Ramos (cell line): ENCODE results near the gene PPP1CC.
"Not testable (repeated sequence)": the region's sequence is repeated elsewhere in the genome, so short reads cannot be mapped to it uniquely, and the experiment has no call there.

Source experiments
- in situ Hi-C: fragments of 300-500 bp; cut with MboI; formaldehyde crosslinking; loops from one replicate; pipeline ENCODE4 v1.14.3; 2022; ENCODE audit warnings: low sequenced_read_pairs; ENCODE audit not compliant: unreplicated experiment

PPP1CC gene

DNA sequence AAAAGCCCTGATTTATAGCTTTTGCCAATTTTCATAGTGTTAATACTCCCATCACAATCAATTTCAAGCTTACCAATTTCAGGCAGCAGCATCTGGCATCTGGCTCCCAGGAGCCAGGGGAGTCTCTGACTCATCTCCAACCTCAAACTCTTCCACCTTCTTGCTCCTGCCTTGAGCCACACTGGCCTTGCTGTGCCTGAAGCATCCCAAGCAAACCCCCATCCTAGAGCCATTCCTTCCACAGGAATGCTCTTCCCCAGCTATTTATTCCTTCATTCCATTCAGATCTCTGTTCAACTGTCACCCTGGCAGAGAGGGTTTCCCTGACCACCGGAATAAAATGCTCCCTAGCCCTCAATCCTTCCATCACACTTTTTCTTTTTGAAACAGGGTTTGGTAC lies 13.9 kb upstream of the PPP1CC start:
- in situ Hi-C loops, result no loop called here

DNA sequence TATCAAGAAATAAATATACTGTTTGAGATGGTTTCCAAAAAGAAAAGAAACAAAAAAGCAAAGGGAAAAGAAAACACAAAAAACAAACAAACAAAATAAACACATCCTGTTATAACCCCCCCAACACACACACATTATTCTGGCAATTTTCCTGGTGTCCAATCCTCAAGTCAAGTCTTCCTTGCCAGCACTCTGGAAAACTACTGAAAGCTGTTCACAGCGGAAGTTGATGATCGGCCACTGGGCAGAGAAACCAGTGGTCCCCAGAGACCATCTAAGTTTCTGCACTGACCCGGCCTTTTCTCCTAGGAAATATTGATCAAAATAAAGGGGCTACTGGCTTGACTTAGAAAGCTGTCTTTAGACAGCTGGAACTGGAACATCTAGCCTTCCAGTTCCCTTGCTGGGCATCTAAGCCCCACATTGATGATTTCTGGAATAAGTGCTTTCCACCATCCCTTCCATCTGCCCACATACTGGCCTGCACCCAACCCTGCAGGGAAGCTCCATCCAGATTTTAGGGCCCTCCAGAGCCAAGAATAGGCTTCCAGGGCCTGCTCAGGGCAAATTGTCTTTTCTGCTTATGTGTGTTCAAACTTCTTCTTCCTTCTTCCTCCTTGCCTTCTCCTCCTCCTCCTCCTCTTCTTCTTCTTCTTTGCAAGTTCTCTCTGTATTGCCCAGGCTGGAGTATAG lies 11.6 kb upstream of the PPP1CC start:
- in situ Hi-C loops, result no loop called here

DNA sequence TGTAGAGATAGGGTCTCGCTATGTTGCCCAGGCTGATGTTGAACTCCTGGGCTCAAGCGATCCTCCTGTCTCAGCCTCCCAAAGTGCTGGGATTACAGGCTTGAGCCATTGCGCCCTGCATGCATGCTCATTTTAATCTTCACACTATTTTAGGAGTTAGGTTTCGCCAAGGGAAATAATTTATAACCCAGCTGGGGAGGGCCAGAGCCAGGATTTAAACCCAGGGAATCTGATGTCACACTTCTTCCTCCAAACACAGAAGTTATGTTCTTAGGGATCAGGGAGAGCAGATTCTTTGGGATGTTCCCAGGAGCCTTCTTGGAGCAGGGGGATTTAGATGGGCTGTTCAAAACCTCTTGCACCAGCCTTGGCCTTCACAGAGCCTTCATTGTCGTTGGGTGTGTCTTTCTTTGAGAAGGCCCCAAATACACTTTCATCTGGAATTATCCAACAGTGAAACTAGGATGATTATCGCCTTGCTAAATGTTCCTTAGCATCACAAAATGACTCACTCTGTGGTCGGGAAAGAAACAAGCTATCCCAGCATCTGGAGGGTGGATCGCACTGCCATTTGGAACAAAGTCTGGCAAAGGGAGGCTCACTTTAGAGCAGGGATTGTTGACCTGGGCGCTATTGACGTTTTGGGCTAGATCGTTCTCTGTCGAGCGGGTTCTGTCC lies 8.2 kb upstream of the PPP1CC start:
- in situ Hi-C loops, result no loop called here

DNA sequence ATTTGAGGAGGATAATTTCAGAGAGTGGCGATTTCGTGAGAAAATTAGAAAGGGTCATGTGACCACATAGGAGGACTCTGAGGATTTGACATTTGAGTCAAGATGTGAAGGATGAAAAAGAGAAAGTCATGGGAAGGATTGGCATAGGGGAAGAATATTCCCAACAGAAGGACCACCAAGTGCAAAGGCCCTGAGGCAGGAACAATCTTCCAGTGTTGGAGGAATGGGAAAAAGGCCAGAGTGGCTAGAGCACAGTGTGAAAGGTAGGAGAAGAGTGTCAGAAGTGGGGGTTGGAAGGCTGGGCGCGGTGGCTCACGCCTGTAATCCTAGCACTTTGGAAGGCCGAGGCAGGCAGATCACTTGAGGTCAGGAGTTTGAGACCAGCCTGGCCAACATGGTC lies 3.9 kb upstream of the PPP1CC start:
- in situ Hi-C loops, result no loop called here

DNA sequence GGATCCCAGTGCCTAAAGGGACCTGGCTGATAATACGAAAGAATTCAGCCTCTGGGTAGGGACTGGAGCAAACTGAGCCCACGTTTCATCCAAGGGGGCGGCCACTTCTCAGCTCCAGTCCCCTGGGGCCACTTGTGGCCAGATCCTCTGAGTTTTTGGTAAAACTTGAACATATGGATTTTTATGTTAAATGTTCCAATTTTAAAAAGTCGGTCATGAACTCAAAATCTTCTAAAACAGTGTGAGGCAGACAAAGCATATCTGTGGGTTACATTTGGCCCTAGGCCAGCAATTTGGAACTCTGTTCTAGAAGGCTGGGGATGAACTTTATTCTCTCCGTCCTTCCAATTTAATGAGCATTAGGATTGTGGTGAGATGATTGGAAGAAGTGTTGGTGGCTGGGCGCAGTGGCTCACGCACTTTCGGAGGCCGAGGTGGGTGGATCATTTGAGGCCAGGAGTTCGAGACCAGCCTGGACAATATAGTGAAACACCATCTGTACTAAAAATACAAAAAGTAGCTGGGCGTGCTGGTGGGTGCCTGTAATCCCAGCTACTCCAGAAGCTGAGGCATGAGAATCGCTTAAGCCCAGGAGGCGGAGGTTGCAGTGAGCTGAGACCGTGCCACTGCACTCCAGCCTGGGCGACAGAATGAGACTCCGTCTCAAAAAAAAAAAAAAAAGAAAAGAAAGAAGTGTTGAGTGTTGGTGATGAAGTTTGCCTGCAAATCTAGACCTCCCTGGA lies 3.0 kb upstream of the PPP1CC start:
- in situ Hi-C loops, result no loop called here

DNA sequence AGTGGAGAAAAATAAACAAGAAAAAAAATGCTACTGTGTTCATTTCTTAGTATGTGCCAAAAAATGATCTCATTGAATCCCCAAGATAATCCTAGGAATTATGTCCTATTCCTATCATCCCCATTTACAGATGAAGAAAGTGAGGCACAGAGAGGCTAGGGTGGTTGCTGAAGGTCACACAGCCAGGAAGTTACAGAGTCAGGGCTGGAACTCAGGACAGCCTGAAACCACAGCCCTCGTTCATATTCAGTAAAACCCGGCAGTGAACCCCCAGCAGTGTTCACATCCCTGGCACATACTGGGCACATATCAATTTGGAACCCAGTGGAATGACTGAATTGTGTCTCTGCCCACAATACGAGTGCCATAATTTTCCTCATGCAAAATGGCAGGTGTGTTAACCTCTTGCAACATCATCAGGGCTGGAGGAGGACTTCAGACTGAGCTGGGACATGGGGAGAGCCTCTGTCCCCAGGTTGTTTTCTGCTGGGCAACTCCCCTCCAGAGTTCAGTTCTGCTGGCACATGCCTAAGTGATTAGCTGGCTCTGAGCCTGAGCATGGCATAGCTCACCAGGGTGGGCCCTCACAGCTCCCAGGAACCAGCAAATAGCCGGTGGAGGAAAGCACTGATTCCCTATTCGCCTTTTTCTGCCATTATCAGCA lies 2.0 kb upstream of the PPP1CC start:
- in situ Hi-C loops, result no loop called here

DNA sequence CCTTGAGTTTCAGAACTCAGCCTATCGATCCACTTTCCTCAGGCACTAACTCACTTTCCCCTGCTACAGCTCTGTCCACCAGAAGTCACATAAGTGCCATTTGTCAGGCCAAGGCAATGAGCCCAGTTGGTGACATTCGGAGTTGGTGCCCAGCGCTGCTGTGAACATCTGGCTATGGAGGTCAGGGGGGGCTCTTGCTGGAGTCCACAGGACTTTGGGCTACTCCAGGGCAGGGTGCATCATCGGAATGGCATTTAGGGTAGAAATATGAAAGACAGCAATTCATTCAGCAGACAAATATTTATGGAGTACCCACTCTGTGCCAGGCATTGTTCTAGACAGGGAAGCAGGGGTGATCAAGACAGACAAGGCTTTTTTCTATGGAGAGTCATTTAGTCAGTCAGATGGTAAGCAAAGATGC lies 1.5 kb upstream of the PPP1CC start:
- in situ Hi-C loops, result no loop called here

DNA sequence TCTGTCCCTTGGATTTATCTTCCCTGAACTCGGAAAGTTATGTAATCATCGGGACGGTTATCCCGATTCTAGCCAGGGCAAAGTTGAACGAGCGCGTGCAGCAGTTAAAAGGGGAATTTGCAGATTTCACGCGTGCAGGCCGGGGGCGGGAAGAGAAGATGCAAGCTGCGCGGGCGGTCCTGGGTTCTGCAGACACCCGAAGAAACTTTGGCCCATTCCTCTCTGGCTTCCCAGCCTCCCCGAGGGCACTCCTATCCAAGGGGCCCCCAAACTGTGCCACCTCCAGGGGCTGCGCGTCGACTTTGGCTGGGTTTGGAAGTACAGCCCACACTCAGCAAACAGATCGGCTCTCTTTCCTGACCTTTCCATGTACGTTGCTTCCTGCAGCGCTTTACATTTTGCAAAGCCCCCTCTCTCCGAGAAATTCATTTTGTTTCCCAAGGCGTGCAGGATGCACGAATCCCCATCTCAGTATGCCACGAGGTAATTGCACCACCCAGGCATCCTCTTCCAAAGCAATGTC lies 941 bp upstream of the PPP1CC start:
- in situ Hi-C loops, result no loop called here

DNA sequence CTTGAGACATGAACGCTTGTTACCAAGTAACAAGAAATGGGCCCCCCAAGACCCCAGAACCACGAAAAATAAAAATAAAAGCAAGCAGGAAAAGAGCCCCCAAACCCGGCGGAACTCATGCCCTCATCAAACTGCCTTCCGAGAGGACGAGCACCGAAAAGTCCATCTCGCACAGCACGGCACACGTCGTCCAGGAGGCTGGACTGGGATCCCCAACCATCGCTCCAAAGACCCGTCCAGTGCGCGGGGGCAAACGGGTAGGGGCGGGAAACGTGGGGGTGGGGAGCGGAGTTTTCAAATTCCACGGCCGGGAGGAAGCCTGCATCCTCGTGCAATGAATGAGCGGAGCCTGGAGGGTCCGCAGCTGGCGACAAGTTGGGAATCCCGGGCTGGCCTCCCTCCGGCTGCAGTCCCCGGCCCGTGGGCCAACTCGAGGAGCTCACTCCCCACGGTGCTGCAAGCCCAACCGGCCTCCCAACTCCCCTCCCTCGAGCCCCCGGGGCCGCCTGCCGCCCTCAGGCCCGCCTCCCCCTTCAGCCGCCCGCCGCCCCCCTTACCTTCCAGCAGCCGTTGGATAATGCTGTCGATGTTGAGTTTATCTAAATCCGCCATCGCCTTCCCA lies 484 bp downstream of the PPP1CC start:
- in situ Hi-C loops, result no loop called here

DNA sequence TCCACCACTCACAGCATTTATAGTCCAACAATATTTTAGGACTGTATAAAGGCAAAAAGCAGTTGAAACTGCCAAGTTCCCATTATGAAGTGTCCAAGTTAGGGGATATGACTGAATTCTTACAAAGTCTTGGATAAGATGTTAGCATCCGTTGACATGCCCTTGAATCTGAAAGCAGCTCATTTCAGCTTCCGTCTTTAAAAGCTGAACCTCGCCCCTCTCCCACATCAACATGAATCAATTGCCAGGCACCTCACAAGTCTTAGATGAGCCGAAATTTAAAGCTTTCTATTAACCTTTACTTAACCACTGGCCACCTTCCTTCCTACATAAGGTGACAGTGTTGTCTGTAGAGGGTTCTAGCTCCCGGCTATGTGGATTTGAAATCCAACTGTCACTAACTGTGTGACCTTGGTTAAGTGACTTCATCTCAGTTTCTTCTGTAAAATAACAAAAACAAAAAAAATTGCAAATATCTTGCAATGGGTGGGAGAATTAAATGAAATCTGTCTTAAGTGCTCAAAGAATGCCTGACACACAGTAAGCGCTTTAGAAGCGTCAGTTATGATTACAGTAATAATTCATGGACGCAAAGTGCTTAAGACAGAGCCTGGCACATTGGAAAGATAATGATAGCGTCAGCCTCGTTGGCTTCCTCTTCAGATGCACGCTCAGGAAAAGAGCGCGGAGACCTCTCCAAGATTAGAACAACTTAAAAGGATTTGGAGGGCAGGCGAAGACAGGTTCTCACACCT lies 1.2 kb downstream of the PPP1CC start:
- in situ Hi-C loops, result no loop called here

DNA sequence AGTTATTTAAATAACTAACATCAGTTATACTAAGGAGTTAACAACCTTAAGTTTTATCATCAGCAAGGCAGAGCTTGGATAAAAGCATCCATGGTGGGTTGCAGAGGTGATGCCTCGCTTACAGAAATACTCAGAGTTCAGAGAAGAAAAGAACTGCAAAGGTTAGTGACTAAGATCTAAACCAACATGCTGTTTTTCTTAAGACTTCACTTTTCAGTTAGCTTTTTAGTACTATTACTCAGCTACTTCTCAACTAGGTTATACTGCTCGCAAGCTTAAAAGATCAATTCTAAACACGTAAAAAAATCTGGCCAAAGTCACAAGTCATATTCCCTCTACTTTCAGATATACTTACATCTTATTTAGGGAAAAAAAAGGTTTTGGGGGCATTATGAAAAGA lies 2.8 kb downstream of the PPP1CC start:
- in situ Hi-C loops, result no loop called here

DNA sequence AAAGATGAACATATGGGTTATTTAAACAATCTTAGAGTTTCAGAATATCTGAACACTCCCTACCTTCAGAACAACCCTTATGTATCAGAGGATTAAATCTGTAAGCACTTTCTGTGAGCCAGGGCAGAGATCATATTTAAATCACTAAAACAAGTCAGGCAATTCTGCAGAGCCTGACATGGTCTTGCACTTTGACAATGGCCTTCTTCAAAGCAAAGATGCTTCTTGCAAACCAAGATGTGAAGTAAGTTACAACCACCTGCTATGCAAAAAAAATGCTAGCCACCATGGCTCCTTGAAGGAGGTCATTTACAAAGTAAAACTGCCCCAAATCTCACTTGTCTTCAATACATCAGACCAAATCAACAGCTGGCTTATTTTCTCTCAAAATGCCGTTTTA lies 3.2 kb downstream of the PPP1CC start:
- in situ Hi-C loops, result no loop called here

DNA sequence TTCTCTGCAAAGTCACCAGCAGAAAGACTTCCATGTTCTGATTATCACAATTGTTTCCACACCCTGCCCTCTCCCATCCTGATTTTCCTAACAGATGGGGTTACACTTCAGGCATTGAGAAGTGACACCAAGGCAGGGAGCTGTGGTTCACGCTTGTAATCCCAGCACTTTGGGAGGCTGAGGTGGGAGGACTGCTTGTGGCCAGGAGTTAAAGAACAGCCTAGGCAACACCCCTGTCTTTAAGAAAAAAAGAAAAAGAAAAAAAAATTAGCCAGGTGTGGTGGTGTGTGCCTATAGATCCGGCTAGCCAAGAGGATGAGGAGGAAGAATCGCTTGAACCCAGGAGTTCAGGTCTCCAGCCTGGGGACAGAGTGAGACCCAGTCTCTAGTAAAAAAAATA lies 5.2 kb downstream of the PPP1CC start:
- in situ Hi-C loops, result no loop called here

DNA sequence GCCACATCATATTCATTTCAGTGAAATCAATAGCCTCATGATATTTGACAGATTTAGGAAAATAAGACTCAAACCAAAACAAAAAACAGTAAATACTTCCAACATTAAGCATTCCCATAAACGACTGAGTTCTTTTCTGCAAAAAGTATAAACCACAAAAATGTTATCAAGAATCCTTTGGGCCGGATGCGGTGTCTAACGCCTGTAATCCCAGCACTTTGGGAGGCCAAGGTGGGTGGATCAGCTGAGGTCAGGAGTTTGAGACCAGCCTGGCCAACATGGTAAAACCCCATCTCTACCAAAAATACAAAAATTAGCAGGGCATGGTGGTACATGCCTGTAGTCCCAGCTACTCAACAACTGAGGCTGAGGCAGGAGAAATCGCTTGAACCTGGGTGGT lies 5.7 kb downstream of the PPP1CC start:
- in situ Hi-C loops, result not testable (repeated sequence)

DNA sequence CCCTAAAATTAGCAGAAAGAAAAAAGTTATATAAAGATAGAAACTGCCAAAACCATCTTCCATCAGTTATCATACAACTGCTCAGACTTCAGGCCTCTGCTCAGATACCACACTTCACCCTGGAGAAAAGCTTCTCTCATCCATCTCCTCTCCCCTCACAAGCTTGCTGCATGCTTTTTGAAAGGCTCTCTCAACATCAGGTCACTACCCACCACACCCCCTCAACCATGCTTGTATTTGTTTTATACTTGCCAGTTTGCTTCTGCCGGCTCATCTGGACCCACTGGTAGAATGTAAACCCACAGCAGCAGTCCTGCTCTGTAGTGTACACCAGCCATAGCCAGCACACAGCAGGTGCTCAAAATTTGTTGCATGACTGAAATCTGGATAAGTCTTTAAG lies 8.8 kb downstream of the PPP1CC start:
- in situ Hi-C loops, result no loop called here

DNA sequence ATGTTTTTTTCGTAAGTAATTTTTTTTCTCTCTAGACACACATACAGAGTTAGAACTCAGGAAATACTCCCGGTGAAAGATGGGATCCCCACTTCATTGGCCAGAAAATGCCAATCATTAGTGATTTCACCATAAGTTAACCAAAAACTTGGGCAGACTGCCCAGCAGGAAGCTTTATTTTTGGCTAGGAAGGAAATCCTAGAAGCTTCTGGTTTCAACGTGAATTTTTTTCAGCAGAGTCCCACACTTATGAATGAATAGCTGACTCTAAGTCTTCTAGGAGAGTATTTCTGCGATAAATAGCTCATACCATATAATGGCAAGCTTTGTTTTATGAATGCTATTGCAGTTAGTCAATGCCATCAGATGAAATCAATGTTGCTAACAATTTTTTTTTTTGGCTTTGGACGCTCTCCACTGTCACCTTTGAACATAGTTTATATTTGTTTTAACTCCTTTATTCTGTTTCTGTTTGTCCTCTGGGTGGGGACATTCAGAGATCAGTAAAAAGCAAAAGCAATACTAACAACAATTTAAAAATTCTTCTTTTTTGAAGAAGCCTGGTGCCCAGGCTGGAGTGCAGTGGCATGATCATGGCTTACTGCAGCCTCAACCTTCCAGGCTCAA lies 9.5 kb downstream of the PPP1CC start:
- in situ Hi-C loops, result no loop called here

DNA sequence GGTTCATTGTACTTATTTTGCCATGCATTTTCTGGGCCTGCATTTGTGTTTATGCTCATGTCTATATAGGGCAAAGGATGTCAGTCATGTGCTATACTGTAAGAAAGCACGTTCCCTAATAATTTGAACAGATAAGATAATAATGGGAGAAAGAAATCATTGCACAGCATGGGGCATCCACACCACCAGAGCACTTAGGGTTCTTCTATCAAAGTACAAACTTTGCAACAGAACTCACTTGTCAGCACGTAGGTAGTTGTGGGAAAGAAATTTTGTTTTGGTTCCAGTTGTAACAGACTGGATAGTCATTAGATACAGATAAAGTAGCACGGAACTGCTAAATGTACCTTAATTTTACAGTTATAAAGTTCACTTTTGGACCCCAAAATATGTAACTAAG lies 10.1 kb downstream of the PPP1CC start:
- in situ Hi-C loops, result no loop called here

DNA sequence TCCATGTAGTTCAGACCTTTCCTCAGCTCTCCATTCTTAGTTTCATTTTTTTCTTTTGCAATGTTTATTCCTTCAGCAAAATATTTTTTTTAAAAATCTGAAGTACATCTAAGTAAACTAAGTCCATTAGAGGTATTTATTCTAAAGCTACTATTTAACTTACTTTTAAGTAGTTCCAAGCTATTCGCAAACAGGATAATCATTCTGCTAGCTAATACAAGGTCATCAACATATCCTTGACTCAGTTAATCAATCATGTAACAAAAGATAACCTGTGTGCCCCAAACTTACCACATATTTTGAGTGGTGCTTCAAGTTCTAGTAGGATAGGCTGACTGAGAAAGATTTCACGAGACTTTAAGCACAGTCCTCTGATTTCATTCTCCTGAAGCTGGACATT lies 11.2 kb downstream of the PPP1CC start:
- in situ Hi-C loops, result no loop called here

DNA sequence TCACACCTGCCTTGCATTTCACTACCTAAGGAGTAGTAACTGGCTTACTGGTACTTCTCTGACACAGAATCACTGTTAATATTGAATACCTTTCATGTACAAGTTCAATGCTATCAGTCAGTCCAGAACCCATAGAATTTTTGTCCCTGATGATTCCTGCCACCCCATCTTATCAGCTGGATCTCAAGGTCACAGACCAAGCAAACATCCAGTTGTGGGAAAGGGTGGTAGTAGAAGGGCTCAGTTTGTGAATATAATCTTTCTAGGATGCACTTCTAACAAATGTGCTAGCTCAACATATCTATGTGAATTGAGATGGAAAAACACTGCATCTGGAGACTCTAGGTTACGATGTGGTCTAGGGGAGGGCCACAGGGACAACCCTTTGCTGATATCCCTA lies 14.1 kb downstream of the PPP1CC start:
- in situ Hi-C loops, result no loop called here
